SK-N-SH treated with all-trans-retinoic acid at 6 μM for 48 hours (cell line): ENCODE measurements around the gene RDX.

Source experiments
- ATAC-seq: fragments of 200-7000 bp; cut with Tn5 transposase; 3 replicates; pipeline ENCODE4 v1.9.1; 2020; ENCODE audit warnings: mild to moderate bottlenecking, moderate library complexity
- ARNTL ChIP-seq: fragments of 450-650 bp; formaldehyde crosslinking; IDR thresholded peaks from 2 replicates; pipeline ENCODE4 v1.5.0; 2020; ENCODE audit warnings: low read depth, mild to moderate bottlenecking, moderate library complexity, borderline replicate concordance
- CREB5 ChIP-seq: fragments of 250-450 bp; sonication (Bioruptor Pico); IDR thresholded peaks from 2 replicates; pipeline ENCODE4 v1.5.1; 2020; ENCODE audit warnings: low read depth, mild to moderate bottlenecking, moderate library complexity
- CSDC2 ChIP-seq: fragments of 250-450 bp; sonication (Bioruptor Pico); IDR thresholded peaks from 2 replicates; pipeline ENCODE4 v1.5.0; 2020; ENCODE audit warnings: mild to moderate bottlenecking, moderate library complexity
- CSRNP3 ChIP-seq: fragments of 250-450 bp; sonication (Bioruptor Pico); IDR thresholded peaks from 2 replicates; pipeline ENCODE4 v1.5.1; 2021; ENCODE audit warnings: mild to moderate bottlenecking, moderate library complexity
- ESRRG ChIP-seq: fragments of 250-450 bp; sonication (Bioruptor Pico); IDR thresholded peaks from 2 replicates; pipeline ENCODE4 v1.6.1; 2021; ENCODE audit warnings: mild to moderate bottlenecking
- GLIS3 ChIP-seq: fragments of 250-450 bp; sonication (Bioruptor Pico); IDR thresholded peaks from 2 replicates; pipeline ENCODE4 v1.5.0; 2020; ENCODE audit warnings: mild to moderate bottlenecking, moderate library complexity
- ISL1 ChIP-seq: fragments of 250-450 bp; sonication (Bioruptor Pico); IDR thresholded peaks from 2 replicates; pipeline ENCODE4 v2.1.2; 2022; ENCODE audit warnings: mild to moderate bottlenecking, moderate library complexity
- PATZ1 ChIP-seq: fragments of 250-450 bp; sonication (Bioruptor Pico); IDR thresholded peaks from 2 replicates; pipeline ENCODE4 v1.8.0; 2020; ENCODE audit warnings: mild to moderate bottlenecking, moderate library complexity, borderline replicate concordance
- POU6F1 ChIP-seq: fragments of 250-450 bp; sonication (Bioruptor Pico); IDR thresholded peaks from 2 replicates; pipeline ENCODE4 v1.8.0; 2021; ENCODE audit warnings: low read depth, mild to moderate bottlenecking, moderate library complexity, borderline replicate concordance
- PPARA ChIP-seq: fragments of 250-450 bp; sonication (Bioruptor Pico); IDR thresholded peaks from 2 replicates; pipeline ENCODE4 v1.5.0; 2020; ENCODE audit warnings: mild to moderate bottlenecking, borderline replicate concordance
- RARB ChIP-seq: fragments of 250-450 bp; sonication (Bioruptor Pico); IDR thresholded peaks from 2 replicates; pipeline ENCODE4 v1.8.0; 2021; ENCODE audit warnings: mild to moderate bottlenecking, moderate library complexity
- TCF4 ChIP-seq: fragments of 250-450 bp; sonication (Bioruptor Pico); IDR thresholded peaks from 2 replicates; pipeline ENCODE4 v1.8.0; 2021; ENCODE audit warnings: mild to moderate bottlenecking, moderate library complexity, borderline replicate concordance
- TSHZ2 ChIP-seq: fragments of 250-450 bp; sonication (Bioruptor Pico); IDR thresholded peaks from 2 replicates; pipeline ENCODE4 v1.5.0; 2020; ENCODE audit warnings: mild to moderate bottlenecking, moderate library complexity
- ZC3H10 ChIP-seq: fragments of 250-450 bp; sonication (Bioruptor Pico); IDR thresholded peaks from 2 replicates; pipeline ENCODE4 v1.5.1; 2021; ENCODE audit warnings: mild to moderate bottlenecking, moderate library complexity
- ZNF565 ChIP-seq: fragments of 450-650 bp; formaldehyde crosslinking; conservative IDR thresholded peaks from 2 replicates; pipeline ENCODE4 v1.5.0; 2020; ENCODE audit warnings: low read depth, mild to moderate bottlenecking, moderate library complexity
- ZNF8 ChIP-seq: fragments of 450-650 bp; formaldehyde crosslinking; IDR thresholded peaks from 2 replicates; pipeline ENCODE4 v1.5.0; 2020; ENCODE audit warnings: mild to moderate bottlenecking, moderate library complexity

Gene RDX

GRCh38 chr11:110177086-110177456 lies 119.3 kb downstream of the RDX start:
- ATAC-seq, result no peak
- TF ChIP-seq RARB (CRISPR knock-in tag), result no peak
- TF ChIP-seq CSDC2 (CRISPR knock-in tag), result no peak
- no peak for TF ChIP-seq GLIS3
- TF ChIP-seq TSHZ2 (CRISPR knock-in tag), result no peak
- TF ChIP-seq TCF4 (CRISPR knock-in tag), result no peak
- TF ChIP-seq ESRRG (CRISPR knock-in tag), result no peak

- ATAC-seq, result peak; percentile 59
- no peak for TF ChIP-seq POU6F1 (CRISPR knock-in tag)
- TF ChIP-seq ZNF565 (CRISPR knock-in tag), result no peak
- no peak for TF ChIP-seq ARNTL
- TF ChIP-seq ISL1 (CRISPR knock-in tag), result no peak
- TF ChIP-seq PATZ1, result no peak
- no peak for TF ChIP-seq ZNF8
- no peak for TF ChIP-seq TSHZ2 (CRISPR knock-in tag)
- TF ChIP-seq RARB (CRISPR knock-in tag), result no peak
- no peak for TF ChIP-seq CSDC2 (CRISPR knock-in tag)
- no peak for TF ChIP-seq GLIS3
- no peak for TF ChIP-seq ESRRG (CRISPR knock-in tag)
- no peak for TF ChIP-seq ZC3H10 (CRISPR knock-in tag)
- TF ChIP-seq CREB5, result no peak
- TF ChIP-seq PPARA, result no peak
Observed at GRCh38 chr11:110176366-110177085, 119.9 kb downstream of the RDX start.

- TF ChIP-seq CSRNP3, result no peak
- no peak for TF ChIP-seq PATZ1
- TF ChIP-seq PPARA, result no peak
- no peak for TF ChIP-seq CSDC2 (CRISPR knock-in tag)
Observed at GRCh38 chr11:110174645-110175310, 121.6 kb downstream of the RDX start.

More at GRCh38 chr11:110174645-110175310, 121.6 kb downstream of the RDX start:
- no peak for ATAC-seq
